ENCODE data around the gene SPART. TPM values are rescaled to one million over a fixed set of nuclear protein-coding genes. Genes with fewer than 3 reads are reported as not detected.

SPART gene
- total and polyA plus RNA-seq, 12 donors = 15.9 to 49.8 (median 37.4) TPM

- intact Hi-C loops (cut with DNase I) = loop anchor here in 1 of 10 donors (5.0 kb wide), 1 partner anchor 37 kb away; no protein-coding TSS in a partner anchor
- Histone ChIP-seq H3K4me1 (peaks cover 0 to 8% (median 0%) of the 10 kb centered on the region in 9 donors), H3K36me3 (no peaks in the 10 kb centered on the region), H3K27ac (no peak overlapping the region), H3K4me3 (no peak overlapping the region), H3K9me3 (no peaks in the 10 kb centered on the region), H3K27me3 (no peaks in the 10 kb centered on the region)
- DNase-seq = no peak
- no peak for TF ChIP-seq CTCF (IDR thresholded peaks at IDR 0.05)
- ATAC-seq = no peak
- WGBS, 2 donors = 92 to 100% methylated on average over 1 of the region's 1 CpG
Measured at GRCh38 chr13:36354842-36355623, 8.8 kb upstream of the SPART start.

DNA sequence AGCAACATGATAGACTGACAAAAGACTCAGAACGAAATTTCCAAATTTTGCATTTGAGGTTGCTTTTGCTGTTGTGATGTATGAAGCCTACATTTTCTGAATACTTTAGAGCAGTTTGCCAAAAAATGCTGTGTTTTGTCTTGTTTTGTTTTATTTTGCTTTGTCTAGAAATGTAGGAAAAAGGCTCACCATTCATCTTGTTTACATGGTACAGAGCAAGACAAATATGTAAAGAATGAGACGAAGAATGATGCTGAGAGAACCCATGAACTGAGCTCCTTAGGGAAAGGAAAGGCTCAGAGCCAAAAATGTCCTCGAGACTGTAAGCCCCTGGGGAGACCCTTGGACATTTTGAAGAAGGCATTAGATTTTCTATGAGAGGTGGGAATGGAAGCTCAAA is 6.8 kb upstream of the SPART start:
- Histone ChIP-seq H3K36me3 (no peaks in the 10 kb centered on the region), H3K4me3 (no peak overlapping the region), H3K9me3 (no peaks in the 10 kb centered on the region), H3K27me3 (no peaks in the 10 kb centered on the region), H3K27ac (no peak overlapping the region), H3K4me1 (peaks cover 0 to 8% (median 0%) of the 10 kb centered on the region in 9 donors)
- ATAC-seq = no peak
- WGBS, 2 donors = 67 to 72% methylated on average over 3 of the region's 3 CpGs
- no peak for DNase-seq
- no peak for TF ChIP-seq CTCF (IDR thresholded peaks at IDR 0.05)
- intact Hi-C loops (cut with DNase I) = loop anchor here in 1 of 10 donors (5.0 kb wide), 1 partner anchor 39 kb away; no protein-coding TSS in a partner anchor

DNA sequence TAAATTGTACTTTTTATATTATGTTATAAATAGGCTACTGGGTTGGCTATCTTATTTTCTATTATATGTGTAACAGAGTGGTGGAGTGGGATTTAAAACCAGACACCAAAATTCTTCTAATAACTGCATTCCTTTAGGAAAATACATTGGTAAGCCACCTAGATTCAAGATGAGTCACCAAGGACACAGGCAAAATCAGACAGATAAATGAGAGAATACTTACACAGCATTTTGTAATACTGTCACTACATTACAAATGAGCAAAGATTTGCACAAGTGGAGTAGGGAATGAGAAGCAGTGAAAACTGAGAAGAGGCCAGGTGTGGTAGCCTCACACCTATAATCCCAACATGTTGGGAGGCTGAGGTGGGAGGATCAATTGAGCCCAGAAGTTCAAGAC is 6.2 kb upstream of the SPART start:
- TF ChIP-seq CTCF (IDR thresholded peaks at IDR 0.05) = no peak
- DNase-seq = no peak
- H3K36me3 ChIP-seq = no peaks in the 10 kb centered on the region
- H3K9me3 ChIP-seq = no peaks in the 10 kb centered on the region
- no peak overlapping the region for H3K4me3 ChIP-seq
- intact Hi-C loops (cut with DNase I) = loop anchor here in 1 of 10 donors (5.0 kb wide), 1 partner anchor 40 kb away; no protein-coding TSS in a partner anchor
- H3K27ac ChIP-seq = no peak overlapping the region
- no peak for ATAC-seq
- peaks cover 0 to 10% (median 0%) of the 10 kb centered on the region in 9 donors for H3K4me1 ChIP-seq
- no peaks in the 10 kb centered on the region for H3K27me3 ChIP-seq

DNA sequence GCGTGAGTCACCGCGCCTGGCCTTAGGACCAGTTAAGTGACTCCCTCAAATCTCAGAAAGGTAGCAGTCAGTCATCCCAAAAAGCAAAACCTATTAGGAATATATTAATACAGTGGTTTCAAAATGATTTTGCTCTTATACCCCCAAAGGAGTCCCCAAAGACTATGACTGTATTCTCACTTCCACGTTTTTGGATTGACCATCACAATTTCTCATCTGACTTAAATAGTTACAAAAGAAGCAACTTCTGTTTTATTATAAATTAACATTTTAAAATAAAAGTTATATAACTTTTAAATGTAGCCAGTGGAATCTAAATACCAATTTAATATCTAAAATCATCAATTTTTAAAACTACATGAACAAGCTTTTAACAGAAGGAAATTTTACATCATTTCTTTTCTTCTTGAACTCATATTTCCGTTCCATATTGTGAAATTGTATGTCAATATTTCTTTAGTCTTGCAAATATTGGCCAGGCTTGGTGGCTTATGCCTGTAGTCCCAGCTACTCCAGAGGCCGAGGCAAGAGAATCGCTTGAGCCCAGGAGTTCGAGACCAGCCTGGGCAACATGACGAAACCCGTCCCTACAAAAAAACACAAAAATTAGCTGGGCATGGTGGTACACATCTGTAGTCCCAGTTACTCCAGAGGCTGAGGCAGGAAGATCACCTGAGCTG is 1.5 kb upstream of the SPART start:
- ATAC-seq = no peak
- no peak for TF ChIP-seq CTCF (IDR thresholded peaks at IDR 0.05)

More for the DNA sequence above, 1.5 kb upstream of the SPART start:
- no peaks in the 10 kb centered on the region for H3K27me3 ChIP-seq
- H3K4me3 ChIP-seq = no peak overlapping the region
- peaks cover 0 to 33% (median 24%) of the 10 kb centered on the region in 9 donors for H3K4me1 ChIP-seq
- peak overlapping the region in 1 of 10 donors; percentile 96 for H3K27ac ChIP-seq
- no peaks in the 10 kb centered on the region for H3K9me3 ChIP-seq
- intact Hi-C loops (cut with DNase I) = loop anchor here in 3 of 10 donors (2.0 to 10.0 kb wide), 3 partner anchors 50 to 387 kb away; no protein-coding TSS in a partner anchor
- WGBS, 2 donors = 89 to 92% methylated on average over 10 of the region's 10 CpGs
- DNase-seq = no peak
- no peaks in the 10 kb centered on the region for H3K36me3 ChIP-seq

All from heart right ventricle (tissue), 16 donors.